Kidney epithelial cell (primary cell): ENCODE measurements around the gene LCORL. TPM values are rescaled to one million over a fixed set of nuclear protein-coding genes. Genes with fewer than 3 reads are reported as not detected.
A peak's percentile ranks its signal among the peaks of the same experiment; 100 is the strongest.

Experiments used
- DNase-seq: peaks from one replicate; pipeline ENCODE4 v3.0.0-alpha.2; 2010; ENCODE audit warnings: low read depth
- H3K27me3 ChIP-seq: 2 replicates; pipeline ENCODE4 v1.6.0; 2011; ENCODE audit warnings: low read length; ENCODE audit not compliant: control insufficient read depth, insufficient read depth
- H3K36me3 ChIP-seq: 2 replicates; pipeline ENCODE4 v1.5.1; 2011; ENCODE audit warnings: low read length; ENCODE audit not compliant: control insufficient read depth, insufficient read depth
- H3K4me3 ChIP-seq: 2 replicates; pipeline ENCODE4 v1.5.1; 2011; ENCODE audit warnings: low read depth, mild to moderate bottlenecking, control low read depth, low read length
- CTCF ChIP-seq: IDR thresholded peaks from 2 replicates; pipeline ENCODE4 v1.5.1; 2011; ENCODE audit warnings: mild to moderate bottlenecking, moderate library complexity, low read length, control low read depth, inconsistent platforms; ENCODE audit not compliant: insufficient read depth, poor library complexity, severe bottlenecking
- total RNA-seq: library from RNA; depleted of rRNA; stranded (reverse); fragments of >200 nt; gene quantifications from 2 replicates; pipeline ENCODE4 v1.2.3, GENCODE V29; 2015

The LCORL gene
- total RNA-seq, 1 donor from 2014 or later: 35.2 TPM

- Histone ChIP-seq H3K36me3 (no peaks in the 10 kb centered on the region), H3K27me3 (no peaks in the 10 kb centered on the region), H3K4me3 (no peak overlapping the region)
- no peak for TF ChIP-seq CTCF
- no peak for DNase-seq
Measured at GRCh38 chr4:17930256-17930655, 91.3 kb downstream of the LCORL start.

GRCh38 chr4:17924189-17924588, 97.4 kb downstream of the LCORL start:
- no peak for DNase-seq
- H3K36me3 ChIP-seq: no peaks in the 10 kb centered on the region
- H3K4me3 ChIP-seq: no peak overlapping the region
- TF ChIP-seq CTCF: no peak
- no peaks in the 10 kb centered on the region for H3K27me3 ChIP-seq

- peak; percentile 1 for DNase-seq
Measured at GRCh38 chr4:17921451-17921850, 100.1 kb downstream of the LCORL start.

GRCh38 chr4:17920681-17921080, 100.9 kb downstream of the LCORL start:
- no peak for DNase-seq
- no peaks in the 10 kb centered on the region for H3K36me3 ChIP-seq
- H3K4me3 ChIP-seq: no peak overlapping the region
- no peaks in the 10 kb centered on the region for H3K27me3 ChIP-seq
- no peak for TF ChIP-seq CTCF

More at GRCh38 chr4:17921451-17921850, 100.1 kb downstream of the LCORL start:
- H3K27me3 ChIP-seq: no peaks in the 10 kb centered on the region
- TF ChIP-seq CTCF: no peak
- H3K4me3 ChIP-seq: no peak overlapping the region
- H3K36me3 ChIP-seq: no peaks in the 10 kb centered on the region

- no peaks in the 10 kb centered on the region for H3K36me3 ChIP-seq
- no peak overlapping the region for H3K4me3 ChIP-seq
- no peak for TF ChIP-seq CTCF
- DNase-seq: no peak
- no peaks in the 10 kb centered on the region for H3K27me3 ChIP-seq
Measured at GRCh38 chr4:17915439-17915838, 106.1 kb downstream of the LCORL start.

GRCh38 chr4:17912011-17912410, 109.5 kb downstream of the LCORL start:
- Histone ChIP-seq H3K27me3 (no peaks in the 10 kb centered on the region), H3K4me3 (no peak overlapping the region), H3K36me3 (no peaks in the 10 kb centered on the region)
- no peak for DNase-seq
- TF ChIP-seq CTCF: no peak
